ENCODE measurements around the gene SYT1. TPM values are rescaled to one million over a fixed set of nuclear protein-coding genes. Genes with fewer than 3 reads are reported as not detected.

The SYT1 gene
- total and polyA plus RNA-seq, 2 donors (not counting 3 experiments of a cell fraction or from before 2014, with no cell fraction given): 3.2 to 15.3 TPM

GRCh38 chr12:79069009-79069408 lies 204.4 kb downstream of the SYT1 start:
- H3K4me2 ChIP-seq (ENCODE audit: insufficient read depth, low read length): no peak overlapping the region
- H3K9ac ChIP-seq (replicated peaks; ENCODE audit: extremely low read depth, insufficient read depth, low read length): no peak overlapping the region
- H3K27ac ChIP-seq (ENCODE audit: insufficient read depth, low read depth, low read length): no peak overlapping the region
- FAIRE-seq: no peak
- POLR2A ChIA-PET: no interaction called here
- dilution Hi-C loops (cut with MboI; ENCODE audit: extremely low pct_ligation_motif_present, low sequenced_read_pairs): no loop called here
- CTCF ChIA-PET: interaction anchor here (1.8 kb wide), 1 partner anchor 14 kb away, joined by 5 read pairs; no protein-coding TSS in a partner anchor
- peaks cover under 1% of the 10 kb centered on the region for H3K4me1 ChIP-seq (ENCODE audit: control insufficient read depth, extremely low read depth, insufficient read depth, low read length)
- no peak for DNase-seq (ENCODE audit: low read depth, low spot score)
- no peaks in the 10 kb centered on the region for H3K27me3 ChIP-seq (ENCODE audit: control insufficient read depth in 2 of 2, insufficient read depth in 2 of 2, low read length in 2 of 2)
- intact Hi-C loops (cut with micrococcal nuclease): no loop called here
- H3K9me1 ChIP-seq (replicated peaks; ENCODE audit: control insufficient read depth, extremely low read depth, insufficient read depth, low read length): no peaks in the 10 kb centered on the region
- no peaks in the 10 kb centered on the region for H4K20me1 ChIP-seq (replicated peaks; ENCODE audit: control insufficient read depth, extremely low read depth, insufficient read depth, low read length)
- no peaks in the 10 kb centered on the region for H3K36me3 ChIP-seq (ENCODE audit: control insufficient read depth in 2 of 2, extremely low read depth in 1 of 2, insufficient read depth in 2 of 2, low read length in 2 of 2)
- H3K9me3 ChIP-seq (replicated peaks; ENCODE audit: control insufficient read depth, insufficient read depth, low read length): no peaks in the 10 kb centered on the region
- no peak overlapping the region for H3K4me3 ChIP-seq (replicated peaks in 1 of 3; ENCODE audit: insufficient read depth in 1 of 3, low read depth in 1 of 3, low read length in 3 of 3)
- no peaks in the 10 kb centered on the region for H3K79me2 ChIP-seq (ENCODE audit: control insufficient read depth, insufficient read depth, low read length)
- TF ChIP-seq GATA2 (IDR thresholded peaks at IDR 0.05; ENCODE audit: insufficient read depth, insufficient read length, low read depth, low read length) (no peak), POLR2AphosphoS5 (IDR thresholded peaks at IDR 0.05; ENCODE audit: insufficient read depth, low read depth, low read length) (no peak), MYC (IDR thresholded peaks at IDR 0.05; ENCODE audit: low read depth, low read length) (no peak), EZH2 (IDR thresholded peaks at IDR 0.05; ENCODE audit: borderline replicate concordance, low read depth, low read length, severe bottlenecking) (no peak), MAX (IDR thresholded peaks at IDR 0.05; ENCODE audit: insufficient read depth, insufficient read length) (no peak), JUN (IDR thresholded peaks at IDR 0.05; ENCODE audit: borderline replicate concordance, insufficient read depth, insufficient read length, low read depth) (no peak), FOS (IDR thresholded peaks at IDR 0.05; ENCODE audit: borderline replicate concordance, insufficient read depth, low read length) (no peak), CTCF (IDR thresholded peaks at IDR 0.05; ENCODE audit: extremely low read depth in 1 of 2, insufficient read depth in 1 of 2, low read depth in 1 of 2, low read length in 2 of 2) (no peak), POLR2A (IDR thresholded peaks at IDR 0.05; ENCODE audit: low read depth, low read length) (no peak)
- BruUV-seq (replicated peaks): no TSS peak
- H2AFZ ChIP-seq (ENCODE audit: low read depth, low read length): no peak overlapping the region

All from endothelial cell of umbilical vein (primary cell).